KMS-11 (cell line): ENCODE measurements around the gene KCND3.

ENCODE experiments used
- H2AFZ ChIP-seq: fragments of 200-600 bp; sonication (generic); 2 replicates; pipeline ENCODE4 v1.6.1; 2016; ENCODE audit warnings: antibody characterized with exemption, mixed run types, low read depth
- H3K27ac ChIP-seq: fragments of 200-600 bp; sonication (generic); 2 replicates; pipeline ENCODE4 v1.6.1; 2016; ENCODE audit warnings: mild to moderate bottlenecking, mixed run types
- H3K27me3 ChIP-seq: fragments of 200-600 bp; sonication (generic); 2 replicates; pipeline ENCODE4 v1.6.1; 2017; ENCODE audit warnings: mild to moderate bottlenecking, low read depth, mixed run types, moderate library complexity; ENCODE audit not compliant: insufficient read depth
- H3K36me3 ChIP-seq: fragments of 200-600 bp; sonication (generic); 2 replicates; pipeline ENCODE4 v1.6.1; 2017; ENCODE audit warnings: mild to moderate bottlenecking, mixed run types; ENCODE audit not compliant: insufficient read depth
- H3K4me1 ChIP-seq: fragments of 200-600 bp; sonication (generic); 2 replicates; pipeline ENCODE4 v1.6.1; 2016; ENCODE audit warnings: mild to moderate bottlenecking, low read depth, mixed run types; ENCODE audit not compliant: poor library complexity, severe bottlenecking
- H3K4me2 ChIP-seq: fragments of 200-600 bp; sonication (generic); 2 replicates; pipeline ENCODE4 v1.7.0; 2016; ENCODE audit warnings: mild to moderate bottlenecking, mixed run types
- H3K4me3 ChIP-seq: fragments of 200-600 bp; sonication (generic); IDR thresholded peaks from 2 replicates; pipeline ENCODE4 v1.6.1; 2017; ENCODE audit warnings: low read depth, low read length, mixed read lengths; ENCODE audit not compliant: insufficient read depth
- H3K79me2 ChIP-seq: fragments of 200-600 bp; sonication (generic); 2 replicates; pipeline ENCODE4 v1.6.1; 2016; ENCODE audit warnings: low read depth, mixed run types; ENCODE audit not compliant: insufficient read depth
- H3K9ac ChIP-seq: fragments of 200-600 bp; sonication (generic); 2 replicates; pipeline ENCODE4 v1.6.1; 2016; ENCODE audit warnings: mild to moderate bottlenecking, mixed run types
- H4K20me1 ChIP-seq: fragments of 200-600 bp; sonication (generic); 2 replicates; pipeline ENCODE4 v1.6.1; 2016; ENCODE audit warnings: mild to moderate bottlenecking, mixed run types; ENCODE audit not compliant: insufficient read depth
- CTCF ChIP-seq: fragments of 200-600 bp; sonication (generic); conservative IDR thresholded peaks from 2 replicates; pipeline ENCODE4 v1.6.1; 2017; ENCODE audit warnings: low read depth, mild to moderate bottlenecking, antibody characterized with exemption, low read length, moderate library complexity, mixed read lengths

Gene KCND3

GRCh38 chr1:111843177-111843576 is 146.3 kb downstream of the KCND3 start:
- Histone ChIP-seq H4K20me1 (no peaks in the 10 kb centered on the region), H3K4me3 (no peak overlapping the region), H2AFZ (no peak overlapping the region), H3K4me1 (no peaks in the 10 kb centered on the region), H3K36me3 (no peaks in the 10 kb centered on the region), H3K27ac (no peak overlapping the region), H3K9ac (no peak overlapping the region), H3K4me2 (no peak overlapping the region), H3K27me3 (no peaks in the 10 kb centered on the region), H3K79me2 (no peaks in the 10 kb centered on the region)
- TF ChIP-seq CTCF: no peak

- no peaks in the 10 kb centered on the region for H3K27me3 ChIP-seq
- no peaks in the 10 kb centered on the region for H4K20me1 ChIP-seq
- no peaks in the 10 kb centered on the region for H3K36me3 ChIP-seq
- no peak overlapping the region for H3K27ac ChIP-seq
- H3K4me1 ChIP-seq: no peaks in the 10 kb centered on the region
- H2AFZ ChIP-seq: no peak overlapping the region
- no peak for TF ChIP-seq CTCF
- no peak overlapping the region for H3K4me3 ChIP-seq
- no peak overlapping the region for H3K9ac ChIP-seq
- no peaks in the 10 kb centered on the region for H3K79me2 ChIP-seq
- no peak overlapping the region for H3K4me2 ChIP-seq
These were observed 147.1 kb downstream of the KCND3 start for GRCh38 chr1:111842411-111842810.

DNA sequence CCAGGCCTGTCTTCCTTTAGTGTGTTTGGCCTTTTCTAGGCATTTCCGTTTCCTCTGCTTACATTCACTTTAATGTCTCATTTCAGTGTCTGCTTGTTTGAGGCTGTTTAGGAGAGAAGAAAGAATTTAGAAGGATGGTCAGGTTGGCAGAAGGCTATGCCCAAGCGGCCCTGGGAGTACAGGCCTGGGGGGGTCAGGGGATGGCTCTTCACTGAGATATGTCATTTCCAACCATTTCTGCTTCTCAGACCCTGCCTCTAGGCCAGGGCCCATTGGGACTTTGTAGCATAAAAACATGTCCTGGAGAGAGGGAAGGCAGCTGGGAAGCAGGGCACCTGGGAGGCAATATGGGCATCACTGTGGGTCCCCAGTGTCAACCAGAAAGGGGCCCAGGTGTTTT is 147.7 kb downstream of the KCND3 start:
- no peaks in the 10 kb centered on the region for H3K27me3 ChIP-seq
- TF ChIP-seq CTCF: no peak

DNA sequence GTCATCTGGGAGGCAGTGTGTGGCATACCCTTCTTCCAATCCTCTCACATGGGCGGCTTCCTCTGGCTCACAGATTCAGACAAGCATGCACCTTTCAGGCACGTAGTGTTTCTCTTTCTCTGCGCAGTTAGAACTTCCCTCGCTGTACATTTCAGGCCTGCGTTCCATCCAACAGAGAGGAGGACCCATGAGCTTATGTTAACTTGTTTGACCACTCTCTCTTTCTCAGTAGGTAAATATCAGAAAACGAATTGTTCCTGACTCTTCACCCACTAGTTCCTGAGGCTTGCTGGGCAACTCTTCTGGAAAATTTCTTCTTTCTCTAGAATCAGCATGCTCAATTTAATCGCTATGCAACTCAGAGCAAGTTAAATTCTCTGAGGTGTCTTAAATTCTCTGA is 148.3 kb downstream of the KCND3 start:
- no peak overlapping the region for H2AFZ ChIP-seq

More for the DNA sequence above, 147.7 kb downstream of the KCND3 start:
- Histone ChIP-seq H3K36me3 (no peaks in the 10 kb centered on the region), H4K20me1 (no peaks in the 10 kb centered on the region), H3K27ac (no peak overlapping the region), H3K4me2 (no peak overlapping the region), H3K4me1 (no peaks in the 10 kb centered on the region), H3K79me2 (no peaks in the 10 kb centered on the region), H2AFZ (no peak overlapping the region), H3K4me3 (no peak overlapping the region), H3K9ac (no peak overlapping the region)

More for the DNA sequence above, 148.3 kb downstream of the KCND3 start:
- Histone ChIP-seq H4K20me1 (no peaks in the 10 kb centered on the region), H3K36me3 (no peaks in the 10 kb centered on the region), H3K27me3 (no peaks in the 10 kb centered on the region), H3K27ac (no peak overlapping the region), H3K4me3 (no peak overlapping the region), H3K9ac (no peak overlapping the region), H3K4me2 (no peak overlapping the region), H3K79me2 (no peaks in the 10 kb centered on the region), H3K4me1 (no peaks in the 10 kb centered on the region)
- TF ChIP-seq CTCF: no peak
